GM12878 (cell line): ENCODE data around the gene WNK1. TPM values are rescaled to one million over a fixed set of nuclear protein-coding genes. Genes with fewer than 3 reads are reported as not detected.

Experiments
- EZH2 ChIP-seq: IDR thresholded peaks from 2 replicates; pipeline ENCODE4 v1.6.1; 2012; ENCODE audit warnings: low read depth, mild to moderate bottlenecking, control low read depth, inconsistent platforms, low read length, borderline replicate concordance; ENCODE audit not compliant: control insufficient read depth
- LARP7 ChIP-seq: fragments of 450-650 bp; IDR thresholded peaks from 2 replicates; pipeline ENCODE4 v1.6.1; 2017; ENCODE audit warnings: mild to moderate bottlenecking
- MTA2 ChIP-seq: fragments of 450-650 bp; IDR thresholded peaks from 2 replicates; pipeline ENCODE4 v1.6.1; 2016; ENCODE audit warnings: low read depth, mild to moderate bottlenecking, moderate library complexity
- POLR2A ChIP-seq: IDR thresholded peaks from 2 replicates; pipeline ENCODE4 v1.6.1; 2011; ENCODE audit warnings: low read depth, mild to moderate bottlenecking, low read length
- RAD21 ChIP-seq: IDR thresholded peaks from 2 replicates; pipeline ENCODE4 v1.6.1; 2011; ENCODE audit warnings: mild to moderate bottlenecking, low read depth, low read length, moderate library complexity; ENCODE audit not compliant: insufficient read depth
- RCOR1 ChIP-seq: conservative IDR thresholded peaks from 2 replicates; pipeline ENCODE4 v1.6.1; 2012; ENCODE audit warnings: low read depth, low read length, improper control_type of control experiment
- ZNF687 ChIP-seq: fragments of 450-650 bp; IDR thresholded peaks from 2 replicates; pipeline ENCODE4 v1.6.1; 2017; ENCODE audit warnings: mild to moderate bottlenecking, moderate library complexity
- polyA plus RNA-seq, 11 experiments: library from polyadenylated mRNA; depleted of rRNA in 4 of 11; unstranded in 6 of 11; stranded (reverse) in 5 of 11; fragments of >200 nt; fragmentation: Nextera tagmentation in 4 of 11; fragmentation: Illumina TruSeq in 1 of 11; extraction: Ambion mirVana in 4 of 11; extraction: Trizol in 1 of 11; gene quantifications; 1 replicate in 1 of 11; 2 replicates in 10 of 11; pipeline versions ENCODE4 v1.2.1 to v1.2.3, GENCODE V29; 2011 to 2016; ENCODE audit warnings: inconsistent platforms in 2 of 11, missing spikeins in 2 of 11, low read depth in 1 of 11
- total RNA-seq, 4 experiments: library from RNA; depleted of rRNA in 3 of 4; stranded (reverse); fragments of >200 nt in 3 of 4; fragmentation: Illumina TruSeq in 1 of 4; extraction: Trizol in 1 of 4; gene quantifications; 2 replicates each; pipeline versions ENCODE4 v1.2.1 to v1.2.3, GENCODE V29; 2013 to 2021
- TF ChIP-seq, protein P1 (sequence below): fragments of 450-650 bp; formaldehyde crosslinking; IDR thresholded peaks from 2 replicates; pipeline ENCODE4 v1.4.0; 2020; ENCODE audit warnings: mild to moderate bottlenecking, moderate library complexity

The WNK1 gene
- total and polyA plus RNA-seq, 10 of the 15 experiments (the other 5 are each of a cell fraction or from before 2014, with no cell fraction given), result 9.6 to 151 (median 86.6) TPM

- TF ChIP-seq, protein P1, sequence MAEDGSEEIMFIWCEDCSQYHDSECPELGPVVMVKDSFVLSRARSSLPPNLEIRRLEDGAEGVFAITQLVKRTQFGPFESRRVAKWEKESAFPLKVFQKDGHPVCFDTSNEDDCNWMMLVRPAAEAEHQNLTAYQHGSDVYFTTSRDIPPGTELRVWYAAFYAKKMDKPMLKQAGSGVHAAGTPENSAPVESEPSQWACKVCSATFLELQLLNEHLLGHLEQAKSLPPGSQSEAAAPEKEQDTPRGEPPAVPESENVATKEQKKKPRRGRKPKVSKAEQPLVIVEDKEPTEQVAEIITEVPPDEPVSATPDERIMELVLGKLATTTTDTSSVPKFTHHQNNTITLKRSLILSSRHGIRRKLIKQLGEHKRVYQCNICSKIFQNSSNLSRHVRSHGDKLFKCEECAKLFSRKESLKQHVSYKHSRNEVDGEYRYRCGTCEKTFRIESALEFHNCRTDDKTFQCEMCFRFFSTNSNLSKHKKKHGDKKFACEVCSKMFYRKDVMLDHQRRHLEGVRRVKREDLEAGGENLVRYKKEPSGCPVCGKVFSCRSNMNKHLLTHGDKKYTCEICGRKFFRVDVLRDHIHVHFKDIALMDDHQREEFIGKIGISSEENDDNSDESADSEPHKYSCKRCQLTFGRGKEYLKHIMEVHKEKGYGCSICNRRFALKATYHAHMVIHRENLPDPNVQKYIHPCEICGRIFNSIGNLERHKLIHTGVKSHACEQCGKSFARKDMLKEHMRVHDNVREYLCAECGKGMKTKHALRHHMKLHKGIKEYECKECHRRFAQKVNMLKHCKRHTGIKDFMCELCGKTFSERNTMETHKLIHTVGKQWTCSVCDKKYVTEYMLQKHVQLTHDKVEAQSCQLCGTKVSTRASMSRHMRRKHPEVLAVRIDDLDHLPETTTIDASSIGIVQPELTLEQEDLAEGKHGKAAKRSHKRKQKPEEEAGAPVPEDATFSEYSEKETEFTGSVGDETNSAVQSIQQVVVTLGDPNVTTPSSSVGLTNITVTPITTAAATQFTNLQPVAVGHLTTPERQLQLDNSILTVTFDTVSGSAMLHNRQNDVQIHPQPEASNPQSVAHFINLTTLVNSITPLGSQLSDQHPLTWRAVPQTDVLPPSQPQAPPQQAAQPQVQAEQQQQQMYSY, result no peak
- peak; percentile 57 for TF ChIP-seq POLR2A
- TF ChIP-seq RCOR1, result no peak
- TF ChIP-seq RAD21, result no peak
- TF ChIP-seq MTA2, result no peak
- TF ChIP-seq ZNF687, result 0 out of 2 replicates have a peak, but pooled peaks have one; percentile 43
- TF ChIP-seq EZH2, result no peak
- TF ChIP-seq LARP7, result peak; percentile 96
Measured at GRCh38 chr12:752695-753610, 574 bp downstream of the WNK1 start (continued).
